Left lung (tissue), 10 donors: ENCODE measurements around the gene PKM. TPM values are rescaled to one million over a fixed set of nuclear protein-coding genes. Genes with fewer than 3 reads are reported as not detected.

Source experiments
- ATAC-seq: fragments of 200-7000 bp; cut with Tn5 transposase; one replicate; pipeline ENCODE4 v1.9.1; 2020; ENCODE audit warnings: moderate library complexity
- DNase-seq, 4 donors: peaks; one replicate each; pipeline ENCODE4 v3.0.0-alpha.2; 2013 to 2020
- H3K27ac ChIP-seq, 2 donors: fragments of 200-600 bp; sonication (generic) in 1 of 2; one replicate each; pipeline versions ENCODE4 v1.5.0 to v1.8.0; 2020 to 2021
- H3K27me3 ChIP-seq, 2 donors: fragments of 200-600 bp; sonication (generic) in 1 of 2; one replicate each; pipeline versions ENCODE4 v1.5.0 to v1.8.0; 2020 to 2021
- H3K36me3 ChIP-seq, 2 donors: fragments of 200-600 bp; sonication (generic) in 1 of 2; one replicate each; pipeline versions ENCODE4 v1.5.0 to v1.8.0; 2020 to 2021
- H3K4me1 ChIP-seq, 2 donors: fragments of 200-600 bp; one replicate each; pipeline ENCODE4 v1.8.0; 2021
- H3K4me3 ChIP-seq, 2 donors: fragments of 200-600 bp; sonication (generic) in 1 of 2; one replicate each; pipeline versions ENCODE4 v1.5.0 to v1.8.0; 2020 to 2021; ENCODE audit warnings: mild to moderate bottlenecking in 1 of 2
- H3K9me3 ChIP-seq, 2 donors: fragments of 200-600 bp; sonication (generic) in 1 of 2; one replicate each; pipeline versions ENCODE4 v1.5.0 to v1.8.0; 2020 to 2021
- intact Hi-C, 2 donors: fragments of 100-400 bp; cut with DNase I; formaldehyde crosslinking; loops; one replicate each; pipeline versions ENCODE4 v1.11.2 to v1.14.2; 2022
- polyA plus RNA-seq, 6 donors: library from polyadenylated mRNA; unstranded; fragments of 120-200 nt; gene quantifications; one replicate each; pipeline ENCODE4 v1.2.1, GENCODE V29; 2013; ENCODE audit not compliant: insufficient read length in 6 of 6
- total RNA-seq, 2 donors: library from RNA; stranded (reverse); fragmentation: NEBNext Ultra II Directional; extraction: Animal tissue kit (Norgen Biotek cat#: 25700); gene quantifications; one replicate each; pipeline ENCODE4 v1.2.1, GENCODE V29; 2021
- TF ChIP-seq, protein P1 (sequence below), 2 donors: fragments of 200-600 bp; sonication (generic) in 1 of 2; IDR thresholded peaks; one replicate each; pipeline versions ENCODE4 v1.5.0 to v1.8.0; 2021; ENCODE audit warnings: antibody characterized with exemption in 2 of 2
- donor health status: DM: no; HTN: yes; CAD: no.
- donor health status: DM: no; HTN: no; CAD: no.

The PKM gene
- total and polyA plus RNA-seq, 8 donors: 538 to 991 (median 573) TPM

DNA sequence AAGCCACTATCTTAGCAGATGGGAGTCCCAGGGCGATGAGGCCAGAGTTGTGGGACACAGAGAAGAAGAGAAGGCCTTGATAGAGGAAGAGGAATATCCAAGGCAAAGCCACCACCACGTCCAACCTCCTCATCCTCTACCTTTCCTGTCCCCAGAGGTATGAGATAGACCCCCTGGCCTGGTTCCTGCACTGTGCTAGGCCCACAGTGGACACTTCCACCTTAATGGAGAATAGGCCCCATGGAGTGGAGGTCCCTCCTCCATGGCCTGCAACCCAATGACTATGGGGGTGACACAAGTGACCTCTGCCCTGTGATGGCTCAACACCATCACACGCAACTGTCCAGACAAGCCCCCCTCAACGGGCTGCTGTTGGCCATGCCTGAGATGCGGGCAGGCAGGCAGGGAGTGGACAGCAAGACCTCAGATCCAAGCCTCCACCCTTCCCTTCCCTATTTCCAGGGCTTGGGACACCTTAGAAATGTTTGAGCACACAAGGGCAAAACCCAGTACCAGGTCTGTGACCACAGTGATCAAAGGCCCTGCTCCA, 70.2 kb downstream of the PKM start:
- Histone ChIP-seq H3K36me3 (no peaks in the 10 kb centered on the region), H3K27ac (no peak overlapping the region), H3K9me3 (no peaks in the 10 kb centered on the region), H3K27me3 (no peaks in the 10 kb centered on the region), H3K4me1 (peaks cover 5 to 15% of the 10 kb centered on the region in 2 donors), H3K4me3 (no peak overlapping the region)
- intact Hi-C loops: no loop called here
- TF ChIP-seq, protein P1, sequence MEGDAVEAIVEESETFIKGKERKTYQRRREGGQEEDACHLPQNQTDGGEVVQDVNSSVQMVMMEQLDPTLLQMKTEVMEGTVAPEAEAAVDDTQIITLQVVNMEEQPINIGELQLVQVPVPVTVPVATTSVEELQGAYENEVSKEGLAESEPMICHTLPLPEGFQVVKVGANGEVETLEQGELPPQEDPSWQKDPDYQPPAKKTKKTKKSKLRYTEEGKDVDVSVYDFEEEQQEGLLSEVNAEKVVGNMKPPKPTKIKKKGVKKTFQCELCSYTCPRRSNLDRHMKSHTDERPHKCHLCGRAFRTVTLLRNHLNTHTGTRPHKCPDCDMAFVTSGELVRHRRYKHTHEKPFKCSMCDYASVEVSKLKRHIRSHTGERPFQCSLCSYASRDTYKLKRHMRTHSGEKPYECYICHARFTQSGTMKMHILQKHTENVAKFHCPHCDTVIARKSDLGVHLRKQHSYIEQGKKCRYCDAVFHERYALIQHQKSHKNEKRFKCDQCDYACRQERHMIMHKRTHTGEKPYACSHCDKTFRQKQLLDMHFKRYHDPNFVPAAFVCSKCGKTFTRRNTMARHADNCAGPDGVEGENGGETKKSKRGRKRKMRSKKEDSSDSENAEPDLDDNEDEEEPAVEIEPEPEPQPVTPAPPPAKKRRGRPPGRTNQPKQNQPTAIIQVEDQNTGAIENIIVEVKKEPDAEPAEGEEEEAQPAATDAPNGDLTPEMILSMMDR (IDR thresholded peaks at IDR 0.05): no peak
- DNase-seq: peak in 1 of 4 donors; percentile 54
- no peak for ATAC-seq

DNA sequence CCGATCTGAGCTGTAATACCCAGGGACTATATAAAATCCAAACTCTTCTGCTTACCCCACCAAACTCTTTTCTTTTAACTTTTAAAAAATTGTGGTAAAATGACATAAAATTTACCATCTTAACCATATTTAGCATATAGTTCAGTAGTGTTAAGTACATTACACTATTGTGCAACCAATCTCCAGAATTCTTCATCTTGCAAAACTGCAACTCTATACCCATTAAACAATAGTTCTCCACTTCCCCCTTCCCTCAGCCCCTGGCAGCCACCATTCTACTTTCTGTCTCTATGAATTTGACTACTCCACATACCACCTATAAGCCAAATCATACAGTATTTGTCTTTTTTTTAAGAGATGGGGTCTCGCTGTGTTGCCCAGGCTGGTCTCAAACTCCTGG, 74.1 kb downstream of the PKM start:
- TF ChIP-seq, protein P1 (IDR thresholded peaks at IDR 0.05): no peak
- Histone ChIP-seq H3K4me3 (no peak overlapping the region), H3K9me3 (no peaks in the 10 kb centered on the region), H3K4me1 (peaks cover 9 to 25% of the 10 kb centered on the region in 2 donors), H3K27ac (peak overlapping the region in 1 of 2 donors; percentile 87), H3K36me3 (no peaks in the 10 kb centered on the region), H3K27me3 (no peaks in the 10 kb centered on the region)
- no peak for DNase-seq
- ATAC-seq: no peak
- intact Hi-C loops: loop anchor here in 1 of 2 donors (10.0 kb wide), 1 partner anchor 412 kb away; no protein-coding TSS in a partner anchor

DNA sequence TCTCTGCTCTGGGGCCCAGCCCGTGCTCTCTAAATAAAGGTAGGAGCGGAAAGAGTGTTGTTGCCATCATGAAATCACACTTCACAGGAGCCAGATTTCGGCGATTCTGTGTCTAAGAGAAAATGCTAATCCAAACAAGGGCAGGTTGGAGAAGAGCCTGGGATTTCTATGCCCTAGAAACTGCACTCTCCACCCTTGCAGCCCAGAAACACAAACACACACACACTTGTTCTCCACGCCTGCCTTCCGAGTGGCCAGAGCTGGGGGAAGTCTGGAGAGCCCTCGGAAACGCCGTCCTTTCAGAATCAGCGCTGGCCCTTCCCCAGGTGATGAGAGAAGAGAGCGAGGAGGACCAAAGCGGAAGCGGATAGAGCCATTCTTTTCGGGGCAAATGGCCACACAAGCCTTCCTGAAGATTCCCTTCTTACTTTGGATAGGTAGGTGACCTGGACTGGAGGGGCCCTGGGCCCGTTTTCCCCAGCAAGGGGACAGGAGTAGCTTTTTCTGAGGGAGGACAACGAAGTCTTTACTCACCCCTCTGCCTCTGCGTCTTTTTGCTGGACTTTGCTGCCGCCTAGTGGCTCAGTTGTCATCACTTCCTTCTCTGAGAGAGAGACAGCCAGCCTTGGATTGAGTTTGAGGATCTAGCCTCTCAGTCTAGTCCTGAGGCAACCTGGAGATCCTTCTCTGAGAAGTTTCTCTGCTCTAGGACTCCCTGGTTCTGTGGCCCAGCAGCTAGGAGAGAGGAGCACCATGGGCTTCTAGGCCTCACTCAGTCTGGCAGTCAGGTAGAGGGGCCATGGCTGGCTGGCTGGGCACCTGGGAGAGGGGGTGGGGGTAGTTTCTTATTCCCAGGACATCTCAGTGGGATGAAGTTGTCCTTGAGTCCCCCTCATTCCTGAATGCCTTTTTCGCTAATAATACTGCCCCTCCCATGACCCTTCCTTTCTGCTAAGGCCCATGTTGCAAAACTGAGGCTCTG, 75.1 kb downstream of the PKM start:
- DNase-seq: peak; percentile 84 to 91 (median 86)
- Histone ChIP-seq H3K27me3 (no peaks in the 10 kb centered on the region), H3K4me1 (peaks cover 4 to 25% of the 10 kb centered on the region in 2 donors), H3K9me3 (no peaks in the 10 kb centered on the region), H3K36me3 (no peaks in the 10 kb centered on the region), H3K4me3 (peak overlapping the region; percentile 27 to 48), H3K27ac (peak overlapping the region; percentile 74 to 87)
- ATAC-seq: peak; percentile 86
- TF ChIP-seq, protein P1 (IDR thresholded peaks at IDR 0.05): peak; percentile 74 to 82
- intact Hi-C loops: loop anchor here in 1 of 2 donors (10.0 kb wide), 1 partner anchor 411 kb away; no protein-coding TSS in a partner anchor

DNA sequence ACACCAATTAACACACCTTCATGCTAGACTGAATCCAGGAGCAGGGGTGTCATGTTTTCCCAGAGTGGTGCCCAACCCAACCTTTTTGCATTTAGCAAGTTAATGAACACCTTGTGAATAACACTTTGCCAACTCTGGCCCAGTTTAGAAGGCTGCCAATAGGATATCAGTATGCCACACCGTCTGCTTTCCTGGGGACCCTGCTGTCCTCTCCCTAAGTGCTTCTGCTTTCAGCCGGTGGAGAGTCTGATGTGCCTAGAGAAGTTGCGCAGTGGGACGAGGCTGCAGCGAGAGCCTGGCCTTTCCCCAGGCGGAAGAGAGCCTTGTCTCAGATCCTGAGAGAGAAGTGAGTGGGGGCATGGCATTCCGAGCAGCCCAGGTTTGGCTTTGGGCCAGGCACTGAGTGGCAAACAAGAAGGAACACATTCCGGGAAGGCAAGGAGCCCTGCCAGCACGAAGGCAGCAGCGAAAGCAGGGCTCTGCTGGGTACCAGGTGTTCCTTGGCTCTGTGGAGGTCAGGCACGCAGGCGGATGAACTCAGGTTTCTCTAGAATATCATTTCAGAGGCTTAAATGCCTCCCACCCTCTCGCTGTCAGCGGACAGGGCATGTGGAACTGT, 75.9 kb downstream of the PKM start:
- Histone ChIP-seq H3K4me1 (peaks cover 4 to 25% of the 10 kb centered on the region in 2 donors), H3K9me3 (no peaks in the 10 kb centered on the region), H3K4me3 (peak overlapping the region; percentile 27 to 48), H3K27ac (peak overlapping the region; percentile 74 to 87), H3K36me3 (no peaks in the 10 kb centered on the region), H3K27me3 (no peaks in the 10 kb centered on the region)
- peak; percentile 62 to 90 (median 88) for DNase-seq
- TF ChIP-seq, protein P1 (IDR thresholded peaks at IDR 0.05): no peak
- peak; percentile 71 for ATAC-seq
- intact Hi-C loops: loop anchor here in 1 of 2 donors (10.0 kb wide), 1 partner anchor 410 kb away; no protein-coding TSS in a partner anchor
